Measurements from ENCODE around the gene HIF1A.

Gene HIF1A

DNA sequence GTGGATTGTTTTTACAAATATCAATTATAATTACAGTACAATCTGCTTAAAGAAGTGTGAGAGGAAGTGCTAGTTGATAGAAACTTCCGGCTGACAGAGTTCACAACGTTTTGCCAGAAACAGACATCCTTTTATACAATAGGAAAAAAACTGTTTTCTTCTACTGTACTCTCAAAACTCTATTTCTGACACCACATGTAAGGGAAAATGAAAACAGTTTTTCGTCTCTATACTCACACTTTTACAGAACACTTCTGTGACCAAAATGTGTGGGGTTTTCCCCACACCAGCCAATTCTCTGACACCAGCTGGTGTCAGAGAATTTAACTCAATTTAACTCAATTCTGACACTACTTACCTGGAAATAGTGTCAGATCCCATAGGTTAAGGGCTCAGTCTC lies 24.2 kb upstream of the HIF1A start:
- TF ChIP-seq PAX5 (IDR thresholded peaks at IDR 0.05; ENCODE audit: insufficient read depth, low read length, severe bottlenecking) (no peak), SPI1 (IDR thresholded peaks at IDR 0.05; ENCODE audit: low read depth, low read length) (peak; percentile 72), TAF1 (IDR thresholded peaks at IDR 0.05; ENCODE audit: low read depth, low read length) (no peak), POU2F2 (IDR thresholded peaks at IDR 0.05; ENCODE audit: low read depth, low read length) (no peak), POLR2A (IDR thresholded peaks at IDR 0.05; ENCODE audit: low read depth, low read length) (no peak)
- FAIRE-seq (peak; percentile 93), DNase-seq (ENCODE audit: insufficient read length, low spot score) (no peak)

DNA sequence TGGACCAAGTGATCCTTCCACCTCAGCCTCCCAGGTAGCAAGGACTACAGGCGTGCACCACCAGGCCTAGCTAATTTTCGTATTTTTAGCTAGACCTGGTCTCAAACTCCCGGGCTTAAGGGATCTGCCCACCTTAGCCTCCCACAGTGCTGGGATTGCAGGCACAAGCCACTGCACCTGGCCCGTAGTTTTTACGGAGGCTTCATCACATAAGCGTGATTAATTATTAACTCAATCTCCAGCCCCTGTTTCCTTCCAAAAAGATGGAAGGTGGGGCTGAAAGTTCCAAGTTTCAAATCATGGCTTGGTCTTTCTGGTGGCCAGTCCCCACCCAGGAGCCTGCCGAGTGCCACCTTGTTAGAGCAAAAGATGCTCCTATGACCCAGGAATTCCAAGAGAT lies 22.5 kb upstream of the HIF1A start:
- TF ChIP-seq PAX5 (IDR thresholded peaks at IDR 0.05; ENCODE audit: insufficient read depth, low read length, severe bottlenecking) (no peak), POLR2AphosphoS5 (IDR thresholded peaks at IDR 0.05; ENCODE audit: low read depth, low read length) (no peak), SPI1 (IDR thresholded peaks at IDR 0.05; ENCODE audit: low read depth, low read length) (no peak), POLR2A (IDR thresholded peaks at IDR 0.05; ENCODE audit: low read depth, low read length) (no peak), TAF1 (IDR thresholded peaks at IDR 0.05; ENCODE audit: low read depth, low read length) (no peak), POU2F2 (IDR thresholded peaks at IDR 0.05; ENCODE audit: low read depth, low read length) (no peak)
- DNase-seq (ENCODE audit: insufficient read length, low spot score), result no peak
- FAIRE-seq, result no peak

DNA sequence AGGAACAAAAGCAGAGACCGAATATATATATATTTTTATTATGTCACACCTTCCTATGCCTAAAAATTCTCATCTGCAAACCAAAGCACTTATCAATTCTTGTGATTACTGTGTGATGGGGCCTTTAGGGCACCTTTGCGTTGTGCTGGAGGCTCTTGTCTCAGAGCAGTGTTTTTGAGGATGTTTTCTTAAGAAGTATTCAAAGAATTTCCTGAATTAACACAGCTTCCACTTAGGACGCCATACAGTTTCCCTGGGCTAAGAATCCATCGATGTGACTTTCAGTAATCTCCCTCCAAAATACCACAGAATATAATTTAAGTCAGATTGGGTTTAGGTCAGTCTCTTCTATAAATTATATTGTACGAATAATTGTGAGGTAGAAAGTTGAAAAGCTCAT lies 22.0 kb upstream of the HIF1A start:
- TF ChIP-seq POU2F2 (IDR thresholded peaks at IDR 0.05; ENCODE audit: low read depth, low read length) (no peak), PAX5 (IDR thresholded peaks at IDR 0.05; ENCODE audit: insufficient read depth, low read length, severe bottlenecking) (no peak), SPI1 (IDR thresholded peaks at IDR 0.05; ENCODE audit: low read depth, low read length) (no peak)
- no peak for DNase-seq (ENCODE audit: insufficient read length, low spot score)
- no peak for FAIRE-seq

DNA sequence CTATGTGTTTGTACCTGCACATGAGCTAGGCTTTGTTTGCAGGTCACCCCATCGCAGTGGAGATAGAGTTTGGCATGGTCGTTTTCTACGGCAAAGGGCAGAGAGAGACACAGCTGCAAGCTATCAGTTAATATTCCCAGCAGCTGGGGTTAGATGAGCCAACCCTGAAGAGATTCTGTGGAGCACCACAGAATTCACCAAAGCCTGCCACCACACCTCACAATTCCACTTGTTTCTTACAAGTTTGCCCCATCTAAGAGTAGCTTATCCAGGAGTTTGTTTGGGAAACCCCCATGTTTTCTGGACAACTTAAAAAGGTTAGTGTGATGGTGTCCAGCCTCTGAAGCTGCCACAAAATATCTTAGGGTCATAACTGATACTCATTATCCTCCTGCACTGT lies 20.0 kb upstream of the HIF1A start:
- DNase-seq (ENCODE audit: insufficient read length, low spot score), result no peak
- TF ChIP-seq POLR2A (IDR thresholded peaks at IDR 0.05; ENCODE audit: low read depth, low read length), result no peak
- TF ChIP-seq SPI1 (IDR thresholded peaks at IDR 0.05; ENCODE audit: low read depth, low read length), result no peak
- TF ChIP-seq POU2F2 (IDR thresholded peaks at IDR 0.05; ENCODE audit: low read depth, low read length), result no peak
- no peak for FAIRE-seq

DNA sequence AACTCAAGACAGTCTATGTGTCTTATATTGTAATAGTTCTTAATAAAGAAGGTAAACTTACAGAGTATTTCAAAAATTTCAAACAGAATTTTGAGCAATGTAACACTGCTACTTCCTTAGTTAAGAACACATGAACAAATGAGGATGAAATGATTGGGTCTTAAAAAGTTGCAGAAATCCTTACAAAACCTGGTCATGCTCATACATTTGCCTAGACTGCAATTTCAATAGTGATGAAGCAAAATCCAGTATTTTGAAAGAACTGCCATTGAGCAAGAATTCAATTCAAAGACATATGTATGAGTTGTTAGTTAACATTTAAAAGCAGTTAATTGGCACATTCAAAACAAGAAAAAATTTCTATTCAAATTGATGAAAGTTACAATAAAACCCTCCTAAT lies 17.8 kb upstream of the HIF1A start:
- DNase-seq (ENCODE audit: insufficient read length, low spot score), result no peak
- no peak for FAIRE-seq
- TF ChIP-seq PAX5 (IDR thresholded peaks at IDR 0.05; ENCODE audit: insufficient read depth, low read length, severe bottlenecking) (no peak), SPI1 (IDR thresholded peaks at IDR 0.05; ENCODE audit: low read depth, low read length) (no peak), TAF1 (IDR thresholded peaks at IDR 0.05; ENCODE audit: low read depth, low read length) (no peak), POLR2AphosphoS5 (IDR thresholded peaks at IDR 0.05; ENCODE audit: low read depth, low read length) (no peak), POU2F2 (IDR thresholded peaks at IDR 0.05; ENCODE audit: low read depth, low read length) (no peak), POLR2A (IDR thresholded peaks at IDR 0.05; ENCODE audit: low read depth, low read length) (no peak)

DNA sequence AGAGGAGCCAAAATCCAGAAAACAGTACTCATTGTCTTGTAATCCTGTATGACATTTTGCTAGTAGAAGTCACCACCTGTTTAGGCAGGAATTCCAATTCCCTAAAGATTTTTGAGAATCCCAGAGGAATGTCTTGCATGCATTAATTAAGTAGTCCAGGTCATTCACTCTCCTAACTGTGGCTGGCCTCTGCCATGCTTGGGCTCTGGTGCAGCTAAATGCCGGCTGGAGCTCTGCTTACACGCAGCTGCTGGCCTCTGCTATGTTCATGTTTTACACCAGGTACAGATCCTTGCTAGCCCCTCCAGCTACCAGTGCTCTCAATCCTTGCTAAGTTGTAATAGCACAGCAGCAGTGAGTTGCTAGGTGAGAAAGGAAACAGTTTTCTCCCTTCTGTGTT lies 16.3 kb upstream of the HIF1A start:
- FAIRE-seq, result no peak
- no peak for DNase-seq (ENCODE audit: insufficient read length, low spot score)
- TF ChIP-seq TAF1 (IDR thresholded peaks at IDR 0.05; ENCODE audit: low read depth, low read length), result no peak
- TF ChIP-seq POLR2AphosphoS5 (IDR thresholded peaks at IDR 0.05; ENCODE audit: low read depth, low read length), result no peak
- no peak for TF ChIP-seq POU2F2 (IDR thresholded peaks at IDR 0.05; ENCODE audit: low read depth, low read length)
- TF ChIP-seq POLR2A (IDR thresholded peaks at IDR 0.05; ENCODE audit: low read depth, low read length), result no peak
- TF ChIP-seq SPI1 (IDR thresholded peaks at IDR 0.05; ENCODE audit: low read depth, low read length), result no peak
- TF ChIP-seq PAX5 (IDR thresholded peaks at IDR 0.05; ENCODE audit: insufficient read depth, low read length, severe bottlenecking), result no peak

DNA sequence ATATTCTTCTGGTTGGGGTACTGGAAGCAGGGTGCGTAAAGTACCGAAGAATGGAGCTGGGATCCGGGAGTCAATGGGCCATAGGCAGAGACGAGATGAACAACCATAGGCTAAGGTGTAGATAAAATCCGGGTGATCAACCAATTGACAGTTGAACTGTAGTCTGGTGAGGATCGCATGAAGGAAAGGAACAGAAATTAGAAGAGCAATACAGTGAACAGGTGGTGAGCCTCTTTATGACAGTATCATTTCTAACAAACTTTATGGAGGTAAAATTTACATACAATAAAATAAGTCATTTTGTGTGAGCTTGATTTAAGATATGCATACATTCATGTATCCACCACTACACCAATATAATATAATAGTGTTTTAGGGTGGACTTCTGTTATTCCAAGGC lies 13.9 kb upstream of the HIF1A start:
- DNase-seq (ENCODE audit: insufficient read length, low spot score) (no peak), FAIRE-seq (no peak)
- TF ChIP-seq POLR2AphosphoS5 (IDR thresholded peaks at IDR 0.05; ENCODE audit: low read depth, low read length), result no peak

DNA sequence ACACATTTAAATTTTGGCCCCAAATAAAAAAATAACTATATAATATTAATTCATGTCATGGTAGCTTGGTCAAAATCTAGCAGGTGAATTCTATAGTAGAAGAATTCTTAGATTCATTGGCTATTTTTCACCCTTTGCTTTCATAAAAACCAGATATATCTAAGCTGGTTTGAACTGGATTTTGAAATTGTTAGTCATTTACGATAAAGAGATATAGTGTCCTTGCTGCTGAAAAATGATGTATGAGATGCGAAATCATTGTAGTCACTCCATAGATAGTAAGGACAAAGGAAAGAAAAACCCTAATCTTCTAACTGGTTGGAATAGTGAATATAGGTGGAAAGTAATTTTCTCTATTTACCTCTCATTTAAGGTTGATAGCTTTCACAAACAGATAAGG lies 12.2 kb upstream of the HIF1A start:
- no peak for TF ChIP-seq TAF1 (IDR thresholded peaks at IDR 0.05; ENCODE audit: low read depth, low read length)
- DNase-seq (ENCODE audit: insufficient read length, low spot score) (no peak), FAIRE-seq (no peak)

DNA sequence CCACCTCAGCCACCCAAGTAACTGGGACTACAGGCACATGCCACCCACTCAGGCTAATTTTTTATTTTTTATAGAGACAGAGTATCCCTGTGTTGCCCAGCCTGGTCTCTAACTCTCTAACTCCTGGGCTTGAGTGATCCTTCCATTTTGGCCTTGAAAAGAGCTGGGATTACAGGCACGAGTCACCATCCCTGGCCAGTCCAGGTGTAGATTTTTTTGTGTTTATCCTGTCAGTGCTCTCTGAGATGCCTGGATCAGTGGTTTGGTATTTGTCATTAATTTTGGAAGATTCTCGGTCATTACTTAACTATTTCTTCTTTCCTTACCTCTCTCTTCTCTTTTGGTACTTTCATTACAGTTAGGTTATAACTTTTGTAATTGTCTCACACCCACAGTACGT lies 5.3 kb upstream of the HIF1A start:
- TF ChIP-seq POLR2A (IDR thresholded peaks at IDR 0.05; ENCODE audit: low read depth, low read length), result no peak
- TF ChIP-seq POLR2AphosphoS5 (IDR thresholded peaks at IDR 0.05; ENCODE audit: low read depth, low read length), result no peak
- TF ChIP-seq SPI1 (IDR thresholded peaks at IDR 0.05; ENCODE audit: low read depth, low read length), result no peak
- no peak for TF ChIP-seq PAX5 (IDR thresholded peaks at IDR 0.05; ENCODE audit: insufficient read depth, low read length, severe bottlenecking)
- no peak for TF ChIP-seq POU2F2 (IDR thresholded peaks at IDR 0.05; ENCODE audit: low read depth, low read length)
- TF ChIP-seq TAF1 (IDR thresholded peaks at IDR 0.05; ENCODE audit: low read depth, low read length), result no peak
- DNase-seq (ENCODE audit: insufficient read length, low spot score) (no peak), FAIRE-seq (no peak)

DNA sequence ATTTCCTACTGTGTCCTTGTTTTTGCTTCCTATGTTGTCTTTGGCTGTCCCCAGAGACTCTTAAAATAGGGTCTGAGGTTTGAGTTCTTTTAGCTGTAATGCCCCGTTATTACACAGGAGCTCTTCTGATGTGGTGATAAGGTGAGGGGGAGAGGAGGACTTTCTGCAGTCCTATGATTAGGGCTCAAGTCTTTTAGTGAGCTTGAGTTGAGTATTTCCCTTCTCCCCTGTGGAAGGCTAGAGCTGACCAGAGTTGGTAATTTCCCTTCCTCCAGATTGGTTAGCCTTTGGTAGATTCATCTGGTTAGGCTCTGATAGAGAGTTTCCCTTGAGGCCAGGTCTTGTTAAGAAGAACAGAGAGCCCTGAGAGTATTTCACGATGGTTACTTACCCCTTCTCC lies 4.3 kb upstream of the HIF1A start:
- TF ChIP-seq TAF1 (IDR thresholded peaks at IDR 0.05; ENCODE audit: low read depth, low read length) (no peak), POLR2AphosphoS5 (IDR thresholded peaks at IDR 0.05; ENCODE audit: low read depth, low read length) (no peak), POU2F2 (IDR thresholded peaks at IDR 0.05; ENCODE audit: low read depth, low read length) (no peak), POLR2A (IDR thresholded peaks at IDR 0.05; ENCODE audit: low read depth, low read length) (no peak), PAX5 (IDR thresholded peaks at IDR 0.05; ENCODE audit: insufficient read depth, low read length, severe bottlenecking) (no peak), SPI1 (IDR thresholded peaks at IDR 0.05; ENCODE audit: low read depth, low read length) (no peak)
- DNase-seq (ENCODE audit: insufficient read length, low spot score) (no peak), FAIRE-seq (no peak)

DNA sequence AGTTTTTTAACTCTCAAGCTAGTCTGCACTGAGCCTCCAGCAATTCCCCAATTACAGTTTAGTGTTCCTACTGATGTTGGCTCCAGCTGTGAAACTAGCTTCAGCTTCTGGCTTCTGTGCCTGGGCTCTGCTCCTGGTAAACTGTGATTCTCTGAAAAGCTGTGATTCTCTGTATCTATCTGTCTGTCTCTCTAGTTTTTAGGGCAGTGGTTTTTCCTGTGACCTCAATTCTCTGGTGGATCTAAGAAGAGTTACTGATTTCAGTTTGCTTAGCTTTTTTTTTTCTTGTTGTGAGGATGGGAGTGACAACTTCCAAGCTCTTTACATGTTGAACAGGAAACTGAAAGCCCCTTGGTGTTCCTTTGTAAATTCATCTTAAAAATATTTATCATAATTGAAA lies 3.8 kb upstream of the HIF1A start:
- peak; percentile 13 for FAIRE-seq
- no peak for DNase-seq (ENCODE audit: insufficient read length, low spot score)
- TF ChIP-seq SPI1 (IDR thresholded peaks at IDR 0.05; ENCODE audit: low read depth, low read length) (no peak), POU2F2 (IDR thresholded peaks at IDR 0.05; ENCODE audit: low read depth, low read length) (no peak), PAX5 (IDR thresholded peaks at IDR 0.05; ENCODE audit: insufficient read depth, low read length, severe bottlenecking) (no peak), POLR2A (IDR thresholded peaks at IDR 0.05; ENCODE audit: low read depth, low read length) (no peak), POLR2AphosphoS5 (IDR thresholded peaks at IDR 0.05; ENCODE audit: low read depth, low read length) (no peak)
